ENCODE measurements around the gene MYO18B.
"Not testable (repeated sequence)": the region's sequence is repeated elsewhere in the genome, so short reads cannot be mapped to it uniquely, and the experiment has no call there.

Gene MYO18B, protein sequence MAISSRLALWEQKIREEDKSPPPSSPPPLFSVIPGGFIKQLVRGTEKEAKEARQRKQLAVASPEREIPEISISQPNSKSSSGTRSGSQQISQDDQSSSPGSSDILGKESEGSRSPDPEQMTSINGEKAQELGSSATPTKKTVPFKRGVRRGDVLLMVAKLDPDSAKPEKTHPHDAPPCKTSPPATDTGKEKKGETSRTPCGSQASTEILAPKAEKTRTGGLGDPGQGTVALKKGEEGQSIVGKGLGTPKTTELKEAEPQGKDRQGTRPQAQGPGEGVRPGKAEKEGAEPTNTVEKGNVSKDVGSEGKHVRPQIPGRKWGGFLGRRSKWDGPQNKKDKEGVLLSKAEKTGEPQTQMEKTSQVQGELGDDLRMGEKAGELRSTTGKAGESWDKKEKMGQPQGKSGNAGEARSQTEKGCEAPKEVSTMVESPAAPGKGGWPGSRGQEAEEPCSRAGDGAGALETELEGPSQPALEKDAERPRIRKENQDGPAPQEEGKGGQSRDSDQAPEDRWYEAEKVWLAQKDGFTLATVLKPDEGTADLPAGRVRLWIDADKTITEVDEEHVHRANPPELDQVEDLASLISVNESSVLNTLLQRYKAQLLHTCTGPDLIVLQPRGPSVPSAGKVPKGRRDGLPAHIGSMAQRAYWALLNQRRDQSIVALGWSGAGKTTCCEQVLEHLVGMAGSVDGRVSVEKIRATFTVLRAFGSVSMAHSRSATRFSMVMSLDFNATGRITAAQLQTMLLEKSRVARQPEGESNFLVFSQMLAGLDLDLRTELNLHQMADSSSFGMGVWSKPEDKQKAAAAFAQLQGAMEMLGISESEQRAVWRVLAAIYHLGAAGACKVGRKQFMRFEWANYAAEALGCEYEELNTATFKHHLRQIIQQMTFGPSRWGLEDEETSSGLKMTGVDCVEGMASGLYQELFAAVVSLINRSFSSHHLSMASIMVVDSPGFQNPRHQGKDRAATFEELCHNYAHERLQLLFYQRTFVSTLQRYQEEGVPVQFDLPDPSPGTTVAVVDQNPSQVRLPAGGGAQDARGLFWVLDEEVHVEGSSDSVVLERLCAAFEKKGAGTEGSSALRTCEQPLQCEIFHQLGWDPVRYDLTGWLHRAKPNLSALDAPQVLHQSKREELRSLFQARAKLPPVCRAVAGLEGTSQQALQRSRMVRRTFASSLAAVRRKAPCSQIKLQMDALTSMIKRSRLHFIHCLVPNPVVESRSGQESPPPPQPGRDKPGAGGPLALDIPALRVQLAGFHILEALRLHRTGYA (N-terminal part only)

DNA sequence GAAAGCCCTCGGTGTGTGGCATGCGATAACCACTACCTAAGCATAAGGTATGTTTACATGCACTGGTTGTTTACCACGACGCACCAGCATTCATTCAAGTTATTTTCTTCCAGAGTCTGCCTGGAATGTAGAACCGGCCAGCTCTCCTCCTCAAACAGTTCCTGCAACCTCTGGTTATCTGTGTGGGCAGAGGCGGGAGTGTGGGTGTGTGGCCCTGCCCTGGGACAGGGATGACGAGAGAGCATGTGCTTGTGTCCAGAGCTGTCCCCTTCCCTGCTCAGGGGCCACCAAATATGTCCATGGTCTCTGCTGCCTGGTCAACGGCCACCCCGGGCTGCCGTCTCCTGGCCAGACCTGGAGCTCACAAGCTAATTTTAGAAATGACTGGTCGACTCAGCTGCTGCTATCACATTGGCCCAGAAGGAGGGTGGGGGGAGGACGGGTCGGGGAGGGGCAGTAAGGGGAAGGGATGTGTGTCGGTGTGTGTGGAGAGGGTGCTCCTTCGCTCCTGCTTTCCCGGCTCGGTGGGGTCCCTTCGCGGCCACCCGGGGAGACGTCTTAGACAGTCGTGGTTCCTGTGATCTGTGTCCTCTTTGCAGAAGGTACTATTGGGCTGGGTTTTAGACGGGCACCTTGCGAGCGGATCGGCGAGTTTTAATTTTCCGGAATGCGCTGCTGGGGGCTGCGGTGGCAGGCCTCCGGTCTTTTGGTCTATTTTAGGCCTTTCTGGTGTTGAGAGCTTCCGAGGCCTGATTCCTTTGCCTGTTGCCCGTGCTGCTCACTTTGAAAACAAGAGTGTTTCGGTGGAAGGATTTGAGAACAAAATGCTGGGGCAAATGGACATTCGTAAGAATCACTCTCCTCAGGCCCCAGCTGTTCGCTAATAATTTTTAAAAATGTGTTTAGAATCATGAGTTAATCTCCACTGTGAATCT, at the start of gene MYO18B:
TSS of gene MYO18B (plus strand) at position 497 of the 935 bp plus-strand sequence. CDS start 18,905 bp downstream, outside the sequence.
- no peak for DNase-seq (ENCODE audit: low read depth in 2 of 3, low spot score in 2 of 3)

DNA sequence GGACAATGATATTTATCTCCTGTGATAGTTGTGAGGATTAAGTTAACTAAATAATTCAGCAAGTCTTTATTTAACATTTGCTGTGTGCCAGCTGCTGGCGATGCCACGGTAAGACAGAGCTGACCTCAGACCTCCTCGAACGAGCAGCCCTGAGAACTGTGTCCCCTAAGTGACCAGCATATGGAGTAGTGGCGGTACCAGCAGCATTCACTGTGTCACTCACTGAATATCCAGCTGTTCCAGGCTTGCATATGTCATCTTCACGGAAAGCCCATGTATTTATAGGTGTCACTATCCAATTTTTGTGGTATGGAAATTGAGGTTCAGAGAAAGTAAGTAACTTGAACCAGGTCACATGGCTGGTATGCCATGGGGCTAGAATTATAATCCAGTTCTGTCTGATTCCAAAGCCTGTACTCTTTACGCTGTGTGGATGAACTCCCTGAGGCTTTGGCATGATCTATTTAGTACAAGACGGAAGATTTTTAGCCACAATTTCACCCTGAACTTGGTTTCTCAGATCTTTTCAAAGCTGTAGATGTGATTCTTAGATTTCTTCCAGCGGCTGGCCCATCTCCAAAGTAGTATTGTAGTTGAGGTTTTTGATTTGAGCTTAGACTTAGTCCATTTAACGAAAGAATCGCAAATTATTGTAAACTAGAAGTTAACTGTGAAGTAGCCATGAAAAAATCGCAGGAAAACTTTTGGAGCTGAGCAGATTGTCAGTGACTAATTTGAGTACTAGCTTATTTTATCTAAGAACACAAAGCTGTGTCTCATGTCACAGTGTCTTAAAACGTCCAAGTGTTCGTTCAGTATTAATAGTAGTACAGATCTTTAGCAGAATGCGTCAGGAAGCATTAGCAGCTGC, 49.4 kb upstream of the MYO18B start:
- DNase-seq (ENCODE audit: low read depth in 2 of 3, low spot score in 2 of 3): no peak

DNA sequence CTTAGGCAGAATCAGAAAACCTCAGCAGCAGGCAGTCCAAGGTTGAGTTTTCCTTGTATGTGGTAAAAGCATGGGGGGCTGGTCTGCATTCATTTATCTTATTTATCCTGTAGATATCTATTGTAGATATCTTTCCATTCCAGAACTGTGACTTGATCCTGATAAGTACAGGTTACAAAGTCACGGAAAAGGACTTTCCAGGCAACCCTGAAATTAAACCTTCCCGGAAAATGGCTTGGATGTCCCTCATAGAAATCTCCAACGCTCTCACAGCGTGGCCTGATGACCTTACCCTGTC, 48.8 kb upstream of the MYO18B start:
- no peak for DNase-seq (ENCODE audit: low read depth in 2 of 3, low spot score in 2 of 3)

DNA sequence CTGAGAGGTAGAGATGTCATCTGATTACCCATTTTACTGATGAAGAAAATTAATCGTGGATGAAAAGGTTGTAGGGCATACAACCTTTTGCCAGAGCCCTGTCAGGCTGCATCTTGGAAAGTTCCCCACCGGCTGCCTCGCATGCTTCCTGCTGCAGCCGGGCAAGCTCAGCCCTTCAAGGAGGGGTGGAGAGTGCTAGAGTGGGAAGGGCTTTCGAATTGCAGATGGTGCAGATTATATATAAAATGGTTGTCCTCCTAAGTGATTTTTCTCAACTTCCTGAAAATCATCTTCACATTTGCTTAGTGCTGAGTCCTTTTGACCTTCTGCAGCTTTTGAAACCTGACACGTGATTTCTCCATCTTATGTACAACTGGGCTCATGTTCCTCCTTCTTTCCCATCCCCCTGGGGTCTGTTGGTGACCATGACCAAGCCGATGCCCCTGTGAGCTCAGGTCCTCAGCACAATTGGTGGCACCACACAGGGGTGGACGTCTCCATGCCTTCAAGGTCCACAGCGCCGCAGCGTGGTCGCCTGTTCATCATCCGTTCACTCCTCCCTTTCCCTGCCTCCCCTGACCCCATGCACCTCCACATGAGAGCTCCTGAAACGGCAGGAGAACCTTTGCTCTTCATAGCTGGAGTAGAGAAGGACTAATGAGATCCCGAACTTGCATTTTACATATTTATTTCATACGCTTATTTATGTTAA, 47.6 kb upstream of the MYO18B start:
- DNase-seq (ENCODE audit: low read depth in 2 of 3, low spot score in 2 of 3): no peak

DNA sequence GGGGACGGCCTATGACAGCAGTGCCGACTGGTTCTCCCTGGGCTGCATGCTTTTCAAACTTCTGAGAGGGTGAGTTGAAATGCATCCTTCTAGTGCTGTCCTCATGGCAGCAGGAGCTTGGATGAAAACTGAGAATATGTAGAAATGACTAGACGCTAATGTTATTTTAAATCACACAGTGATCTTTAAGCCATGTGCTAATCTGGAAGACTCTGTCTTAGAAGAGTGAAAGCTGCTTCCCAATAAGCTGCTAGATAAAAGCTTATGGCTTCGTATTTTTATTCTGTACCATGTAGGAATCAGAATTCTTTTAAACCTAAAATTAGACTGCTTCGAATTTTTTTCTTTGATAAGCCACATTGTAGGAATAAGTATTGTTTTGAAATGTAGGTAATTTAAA, 46.8 kb upstream of the MYO18B start:
- no peak for DNase-seq (ENCODE audit: low read depth in 2 of 3, low spot score in 2 of 3)

DNA sequence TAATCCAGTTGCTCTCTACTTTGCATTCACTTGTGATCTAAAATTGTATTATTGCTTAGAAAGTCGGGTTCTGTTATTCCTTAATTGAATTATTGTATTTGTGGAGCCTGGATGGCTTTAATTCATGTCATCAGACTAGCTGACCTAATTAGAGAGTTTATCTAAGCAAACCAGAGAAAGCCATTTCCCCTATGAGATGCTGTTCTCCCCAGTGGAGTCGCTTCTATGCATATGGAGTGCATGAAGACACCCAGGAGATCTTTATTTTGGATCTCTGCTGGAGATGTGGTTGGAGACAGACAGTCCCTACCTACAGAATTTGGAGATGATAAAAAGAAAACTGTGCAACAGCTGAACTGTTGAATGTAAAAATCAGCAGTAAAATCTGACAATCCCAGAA, 45.2 kb upstream of the MYO18B start:
- no peak for DNase-seq (ENCODE audit: low read depth in 2 of 3, low spot score in 2 of 3)

DNA sequence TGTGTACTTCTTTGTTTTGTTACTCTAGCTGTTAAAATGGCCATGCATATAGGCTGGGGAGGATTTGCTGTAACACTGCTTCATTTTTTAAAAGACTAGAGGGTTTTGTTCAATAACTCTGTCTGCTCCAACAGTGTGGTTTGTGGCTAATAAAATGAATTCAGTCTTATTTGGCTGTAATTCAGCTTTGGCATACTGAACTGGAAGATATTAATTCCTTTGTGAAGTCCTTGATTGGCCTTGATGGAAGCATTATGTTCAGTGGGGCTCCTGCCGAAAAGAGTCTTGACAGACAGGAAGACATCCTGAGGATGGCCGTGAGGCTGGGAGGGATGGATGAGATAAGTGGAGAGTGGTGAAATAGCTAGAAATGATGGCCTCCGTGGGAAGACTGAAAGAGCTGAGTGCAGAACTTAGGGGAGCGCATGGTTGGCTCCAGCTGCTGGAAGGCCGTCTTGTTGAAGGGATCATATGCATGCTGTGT, 44.8 kb upstream of the MYO18B start:
- DNase-seq (ENCODE audit: low read depth in 2 of 3, low spot score in 2 of 3): no peak

DNA sequence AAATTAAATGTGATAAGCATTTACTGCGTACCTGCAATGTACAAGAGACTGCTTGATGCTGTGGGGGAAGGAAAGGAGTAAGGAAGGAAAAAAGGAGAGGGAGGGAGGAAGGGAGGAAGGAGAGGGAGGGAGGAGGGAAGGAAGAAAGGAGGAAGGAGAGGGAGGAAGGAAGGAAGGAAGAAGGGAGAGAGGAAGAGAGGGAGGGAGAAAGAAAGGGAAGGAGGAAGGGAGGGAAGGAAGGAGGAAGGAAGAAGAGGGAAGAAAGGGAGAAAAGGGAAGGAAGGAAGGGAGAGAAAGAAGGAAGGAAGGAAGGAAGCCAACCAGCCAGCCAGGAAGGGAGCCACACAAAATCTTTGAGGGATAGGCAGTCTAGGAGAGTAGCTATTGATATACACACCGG, 44.0 kb upstream of the MYO18B start:
- no peak for DNase-seq (ENCODE audit: low read depth in 2 of 3, low spot score in 2 of 3)

DNA sequence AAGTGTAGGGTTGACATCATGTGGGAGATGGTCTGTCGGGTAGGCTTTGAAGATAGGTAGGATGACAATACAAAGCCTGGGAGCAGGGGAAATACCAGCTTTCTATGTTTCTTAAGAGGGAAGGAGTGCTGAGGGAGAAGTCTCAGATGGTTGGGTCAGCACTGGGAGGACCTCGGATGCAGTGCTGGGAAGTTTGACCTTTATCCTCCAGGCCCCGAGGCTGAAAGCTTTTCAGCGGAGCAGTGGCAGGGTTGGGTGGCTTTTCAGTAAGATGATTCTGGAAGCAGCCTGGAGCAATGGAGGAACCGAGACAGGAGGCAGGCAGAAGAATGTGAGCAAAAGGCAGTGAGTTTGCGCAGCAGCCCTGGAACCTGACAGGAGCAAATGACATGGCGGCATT, 43.5 kb upstream of the MYO18B start:
- DNase-seq (ENCODE audit: low read depth in 2 of 3, low spot score in 2 of 3): no peak

DNA sequence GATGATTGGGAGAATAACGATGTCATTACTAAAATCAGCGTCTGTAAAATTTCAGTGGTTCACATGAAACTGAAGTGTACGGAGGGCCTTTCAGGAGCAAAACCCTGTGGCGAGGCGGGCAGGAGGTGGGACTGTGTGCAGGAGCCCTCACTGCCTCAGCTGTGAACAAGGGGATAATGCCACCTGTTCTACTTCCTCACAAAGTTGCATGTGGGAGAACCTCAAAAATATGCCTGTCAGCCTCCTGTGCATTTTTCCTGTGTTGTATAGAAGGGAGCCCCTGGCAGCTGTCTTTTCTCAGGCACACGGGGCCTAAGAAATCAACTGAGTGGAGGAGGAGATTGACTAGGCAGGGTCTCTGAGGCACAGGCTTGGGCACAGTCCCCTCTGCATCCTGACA, 43.0 kb upstream of the MYO18B start:
- DNase-seq (ENCODE audit: low read depth in 2 of 3, low spot score in 2 of 3): no peak

DNA sequence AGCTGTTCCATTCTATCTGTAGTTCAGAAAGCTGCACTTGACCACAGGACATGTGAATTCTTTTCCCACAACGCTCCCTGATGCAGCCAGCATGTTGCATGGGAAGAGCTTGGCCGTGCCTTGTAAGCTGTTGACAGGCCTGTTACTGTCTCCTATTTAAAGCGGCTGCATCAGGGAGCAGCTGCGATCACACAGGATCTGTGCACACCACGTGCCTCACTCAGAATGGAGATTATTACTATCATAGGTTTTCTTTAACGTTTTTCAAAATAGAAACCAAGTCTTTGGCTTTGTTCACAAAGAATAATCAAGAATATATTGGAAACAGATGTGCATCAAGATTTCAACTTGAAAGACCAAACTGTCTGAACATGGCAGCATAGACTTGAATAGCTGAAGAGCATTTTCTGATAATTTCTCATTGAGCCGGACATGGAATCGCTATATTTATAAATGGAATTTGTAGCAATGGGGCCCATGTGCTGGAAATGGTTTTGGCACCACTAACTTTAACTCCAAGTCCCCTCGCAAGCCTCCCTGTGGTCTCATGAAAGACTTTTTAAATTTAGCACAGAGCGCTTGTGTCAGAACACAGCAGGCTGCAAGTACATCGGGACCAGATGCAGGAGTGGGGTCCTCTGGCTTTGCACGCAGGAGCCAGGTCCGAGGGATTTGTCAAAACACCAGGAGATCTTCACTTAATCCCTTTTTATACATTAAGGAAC, 40.8 kb upstream of the MYO18B start:
- DNase-seq (ENCODE audit: low read depth in 2 of 3, low spot score in 2 of 3): no peak

DNA sequence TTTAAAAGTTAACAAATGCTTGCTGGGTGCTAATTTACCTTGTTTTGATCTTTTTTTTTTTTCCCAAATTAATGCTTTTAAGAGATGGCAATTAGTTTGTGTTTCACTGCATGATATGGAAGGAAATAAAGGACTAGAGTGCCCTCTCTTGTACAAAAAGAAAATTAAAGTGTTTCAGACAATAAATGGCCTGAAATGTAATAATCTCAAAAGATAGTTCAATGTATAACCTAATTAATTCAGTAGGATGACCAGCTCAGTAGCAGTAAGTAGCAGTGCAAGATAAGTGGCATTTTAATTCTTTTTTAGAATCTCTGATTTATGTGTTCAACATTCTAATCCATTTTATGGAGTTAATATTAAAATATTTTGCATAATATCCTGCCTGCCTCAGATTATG, 39.9 kb upstream of the MYO18B start:
- DNase-seq (ENCODE audit: low read depth in 2 of 3, low spot score in 2 of 3): no peak

DNA sequence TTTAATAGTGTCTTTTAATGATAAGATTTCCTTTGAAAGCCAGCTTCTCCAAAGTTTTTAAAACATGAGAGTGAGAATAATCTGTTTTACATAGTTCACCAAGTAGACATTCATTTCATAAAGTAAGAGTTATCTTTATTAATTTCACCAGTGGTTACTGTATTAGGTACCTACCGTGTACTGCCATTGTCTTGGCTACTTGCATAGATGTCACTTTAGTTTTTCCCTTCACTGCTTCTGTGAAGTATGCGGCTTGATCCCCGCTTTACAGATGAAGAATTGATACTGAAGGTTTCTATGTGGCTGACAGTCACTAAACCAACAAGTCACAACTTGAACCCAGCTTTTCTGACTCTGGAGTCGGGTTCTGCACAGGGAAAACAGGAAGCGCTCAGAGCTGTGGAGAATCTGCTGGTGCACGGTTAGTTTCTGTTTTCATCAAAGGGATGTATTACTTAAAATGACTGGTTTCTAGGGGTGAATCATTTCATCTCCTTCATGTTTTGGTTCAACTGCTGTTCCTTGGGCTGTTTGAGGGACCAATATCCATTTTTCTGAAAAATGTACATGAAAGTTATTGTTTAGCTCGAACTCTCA, 39.3 kb upstream of the MYO18B start:
- no peak for DNase-seq (ENCODE audit: low read depth in 2 of 3, low spot score in 2 of 3)

DNA sequence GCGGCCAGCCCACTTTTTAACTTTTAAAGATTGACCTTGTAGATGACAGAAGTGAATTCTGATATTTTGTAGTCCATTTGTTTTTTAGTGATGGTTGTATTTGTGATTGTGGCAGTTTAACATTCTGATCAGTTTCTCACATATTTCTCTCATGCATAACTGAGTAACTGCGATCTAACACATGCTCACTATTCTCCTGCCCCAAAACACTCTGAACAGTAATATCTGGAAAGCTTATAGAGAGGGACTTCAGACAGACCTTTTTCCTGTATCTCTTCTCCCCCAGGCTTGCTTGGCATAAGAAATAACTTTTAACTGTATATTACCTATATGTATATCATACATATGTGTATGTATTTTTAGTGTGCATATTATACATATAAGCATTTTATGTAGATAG, 37.3 kb upstream of the MYO18B start:
- DNase-seq (ENCODE audit: low read depth in 2 of 3, low spot score in 2 of 3): no peak

DNA sequence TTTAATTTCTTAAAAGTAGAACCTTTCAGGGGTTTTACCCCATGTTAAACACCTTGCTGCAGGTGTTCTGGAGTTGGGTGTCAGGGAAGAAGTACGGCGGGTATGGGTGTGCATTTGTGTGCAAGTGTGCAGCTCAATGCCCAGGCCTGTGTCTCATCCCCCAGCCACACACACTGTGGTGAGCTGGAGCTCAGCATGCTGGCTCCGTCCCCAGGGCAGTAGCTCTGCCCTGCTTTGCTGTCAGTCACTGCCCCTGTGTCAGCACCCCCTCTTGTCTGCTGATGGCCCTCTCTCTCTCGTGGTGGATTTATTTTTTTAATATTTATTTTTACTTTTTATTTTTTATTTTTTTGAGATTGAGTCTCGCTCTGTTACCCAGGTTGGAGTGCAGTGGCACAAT, 35.8 kb upstream of the MYO18B start:
- DNase-seq (ENCODE audit: low read depth in 2 of 3, low spot score in 2 of 3): no peak

DNA sequence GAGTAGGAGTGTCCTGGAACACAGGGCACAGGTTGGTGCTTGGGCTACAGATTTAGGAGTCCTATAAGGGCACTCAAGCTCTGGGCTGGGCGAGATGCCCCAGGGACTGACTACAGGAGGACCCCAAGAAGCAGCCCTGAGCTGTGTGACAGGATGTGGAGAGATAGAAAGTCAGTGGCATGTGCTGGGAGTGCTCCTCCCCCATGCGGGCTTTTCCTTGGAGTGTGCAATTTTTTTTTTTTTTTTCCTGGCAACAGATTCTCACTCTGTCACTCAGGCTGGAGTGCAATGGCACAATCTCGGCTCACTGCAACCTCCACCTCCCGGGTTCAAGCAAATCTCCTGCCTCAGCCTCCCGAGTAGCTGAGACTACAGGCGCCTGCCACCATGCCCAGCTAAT, 33.6 kb upstream of the MYO18B start:
- not testable (repeated sequence) for DNase-seq (ENCODE audit: low read depth in 2 of 3, low spot score in 2 of 3)

DNA sequence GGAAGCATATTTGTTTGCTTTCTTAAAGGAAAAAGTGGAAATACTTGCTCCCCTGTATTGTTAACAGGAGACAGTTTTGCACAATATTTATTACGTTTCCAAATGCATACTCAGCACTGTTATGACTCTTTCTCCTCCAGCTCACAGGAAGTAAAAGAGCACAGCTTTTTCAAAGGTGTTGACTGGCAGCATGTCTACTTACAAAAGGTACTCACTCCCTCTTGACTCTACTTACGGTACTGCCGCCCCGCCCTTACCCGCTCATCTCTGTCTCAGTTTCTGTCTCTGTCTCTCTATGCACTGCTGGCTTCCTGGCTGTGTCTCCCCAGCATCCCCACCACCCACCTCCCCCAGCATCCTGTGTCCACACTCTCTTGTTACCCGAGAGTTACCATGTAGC, 32.2 kb upstream of the MYO18B start:
- DNase-seq (ENCODE audit: low read depth in 2 of 3, low spot score in 2 of 3): no peak

DNA sequence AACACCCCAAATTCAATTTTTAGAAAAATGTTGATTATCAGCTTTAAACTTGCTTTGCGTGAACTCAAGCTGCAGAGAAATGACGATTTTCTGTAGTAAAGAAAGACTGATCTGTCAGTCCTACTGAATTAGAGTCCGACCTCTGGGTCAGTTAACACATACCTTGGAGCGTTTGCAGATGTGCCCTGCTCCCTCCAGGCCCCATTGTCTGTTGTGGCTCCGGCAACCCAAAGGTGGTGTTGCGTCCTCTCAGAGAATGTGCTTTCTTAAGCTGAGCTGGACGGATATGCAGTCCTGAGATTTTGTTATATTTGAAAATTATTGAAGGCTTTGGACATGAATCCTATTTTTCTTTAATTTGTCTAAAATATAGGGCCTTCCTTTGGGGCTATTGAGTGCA, 31.5 kb upstream of the MYO18B start:
- DNase-seq (ENCODE audit: low read depth in 2 of 3, low spot score in 2 of 3): no peak

Data from activated CD8-positive, alpha-beta memory T cell treated with anti-CD3 and anti-CD28 coated beads for 48 hours (primary cell).